T-helper 17 cell (primary cell): ENCODE data around the gene GNPNAT1. TPM values are rescaled to one million over a fixed set of nuclear protein-coding genes. Genes with fewer than 3 reads are reported as not detected.

ENCODE experiments used
- ATAC-seq: fragments of 150-1000 bp; cut with Tn5 transposase; 2 replicates; pipeline ENCODE4 v1.10.0; 2021; ENCODE audit warnings: mild to moderate bottlenecking, moderate library complexity
- DNase-seq, 3 donors: peaks; one replicate each; pipeline versions ENCODE4 v3.0.0 to v3.0.0-alpha.2; 2020 to 2021
- H3K9me3 ChIP-seq: one replicate; pipeline ENCODE4 v1.7.0; 2013; ENCODE audit warnings: low read length, mild to moderate bottlenecking; ENCODE audit not compliant: control insufficient read depth, poor library complexity, severe bottlenecking
- H3K27ac Mint-ChIP-seq: one replicate; pipeline ENCODE4 v1.8.0; 2022; ENCODE audit warnings: mild to moderate bottlenecking, moderate library complexity, mixed read lengths
- H3K27me3 Mint-ChIP-seq: one replicate; pipeline ENCODE4 v1.8.0; 2022; ENCODE audit warnings: mixed read lengths
- H3K36me3 Mint-ChIP-seq: one replicate; pipeline ENCODE4 v1.8.0; 2022; ENCODE audit warnings: low read depth, mixed read lengths
- H3K4me1 Mint-ChIP-seq: one replicate; pipeline ENCODE4 v1.8.0; 2022; ENCODE audit warnings: mild to moderate bottlenecking, mixed read lengths
- H3K4me3 Mint-ChIP-seq: one replicate; pipeline ENCODE4 v1.8.0; 2022; ENCODE audit warnings: mild to moderate bottlenecking, moderate library complexity, mixed read lengths
- total RNA-seq, 4 donors: library from RNA in 2 of 4; stranded (reverse) in 2 of 4; gene quantifications; one replicate each; pipeline ENCODE4 v1.2.3 and lab custom pipeline; 2022 to 2026

Gene GNPNAT1
- total RNA-seq (1 to 10 TPM; 7.0 to 7.8 TPM), total RNA-seq (lab: John Stamatoyannopoulos, UW) (14.1 to 22.3 reads per million in 2 donors)

DNA sequence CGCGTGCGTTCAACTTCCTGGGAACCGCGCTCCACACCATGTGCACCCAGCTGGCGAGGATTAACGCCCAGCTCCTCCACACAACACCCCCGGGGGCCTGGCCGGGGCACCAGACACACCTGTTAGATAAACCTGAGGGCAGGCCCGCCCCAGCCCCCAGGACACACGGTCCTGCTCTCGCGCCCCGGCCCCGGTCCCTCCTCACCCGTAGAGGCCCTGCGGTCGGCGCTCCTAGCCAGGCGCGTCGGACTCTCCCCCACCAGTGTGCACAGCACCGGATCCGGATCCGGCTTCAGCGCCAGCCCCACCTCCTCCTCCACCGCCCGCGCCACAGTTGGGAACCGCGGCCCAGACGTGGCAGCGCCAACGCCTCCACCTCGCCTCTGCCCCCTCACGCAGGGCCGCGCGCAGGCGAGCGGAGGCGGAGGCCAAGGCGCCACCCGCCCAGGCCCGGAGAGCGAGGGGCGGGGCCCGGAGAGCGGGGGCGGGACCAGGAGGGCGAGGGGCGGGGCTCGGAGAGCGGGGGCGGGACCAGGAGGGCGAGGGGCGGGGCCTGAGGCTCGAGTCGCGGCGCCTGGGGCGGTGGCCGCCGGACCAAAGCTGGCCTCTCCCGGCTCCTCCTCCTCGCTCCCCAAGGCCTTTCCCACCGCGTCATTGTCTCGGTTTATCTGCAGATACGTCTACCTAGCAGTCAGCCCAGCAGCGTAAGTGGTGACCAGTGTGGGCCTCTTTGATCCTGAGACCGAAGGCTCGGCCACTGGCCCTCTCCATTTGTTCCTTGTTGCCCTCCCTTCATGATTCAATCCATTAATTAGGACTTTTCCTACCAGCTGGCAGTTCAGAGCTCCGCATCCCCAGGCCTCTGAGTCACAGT is at the start of gene GNPNAT1:
Gene GNPNAT1 (minus strand): TSS at position 385 of the 874 bp plus-strand sequence. CDS start 6,957 bp downstream, outside the sequence.
- ATAC-seq (peak; percentile 99), DNase-seq (peak; percentile 84 to 90 (median 89))
- Mint-ChIP-seq H3K4me1 (peaks cover 24% of the 10 kb centered on the region), H3K36me3 (no peaks in the 10 kb centered on the region), H3K27ac (peak within 1 kb of the TSS; percentile 89), H3K27me3 (no peaks in the 10 kb centered on the region), H3K4me3 (peak within 1 kb of the TSS; percentile 90)
- no peaks in the 10 kb centered on the region for H3K9me3 ChIP-seq

DNA sequence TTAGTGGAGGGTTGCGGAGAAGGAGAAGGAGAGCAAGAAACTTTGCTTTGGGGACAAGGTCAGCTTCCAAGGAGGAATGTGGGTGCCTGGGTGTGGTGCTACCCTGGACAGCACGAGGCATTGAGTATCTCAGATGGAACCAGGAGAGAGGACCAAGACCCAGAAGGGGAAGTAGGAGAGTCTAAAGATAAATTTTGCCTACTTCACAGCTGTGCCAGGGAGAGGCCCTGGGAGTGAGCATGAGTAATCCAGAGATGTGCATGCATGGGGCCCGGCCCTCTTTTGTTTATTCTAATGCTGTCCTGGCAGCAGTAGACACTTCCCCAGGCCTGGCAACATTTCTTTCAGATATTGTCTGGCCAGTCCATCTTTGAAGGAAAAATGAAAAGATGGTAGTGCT is 49.5 kb upstream of the GNPNAT1 start:
- Mint-ChIP-seq H3K36me3 (no peaks in the 10 kb centered on the region), H3K27me3 (no peaks in the 10 kb centered on the region), H3K27ac (no peak overlapping the region), H3K4me1 (peaks cover 7% of the 10 kb centered on the region), H3K4me3 (no peak overlapping the region)
- no peak for ATAC-seq
- H3K9me3 ChIP-seq: no peaks in the 10 kb centered on the region
- no peak for DNase-seq

DNA sequence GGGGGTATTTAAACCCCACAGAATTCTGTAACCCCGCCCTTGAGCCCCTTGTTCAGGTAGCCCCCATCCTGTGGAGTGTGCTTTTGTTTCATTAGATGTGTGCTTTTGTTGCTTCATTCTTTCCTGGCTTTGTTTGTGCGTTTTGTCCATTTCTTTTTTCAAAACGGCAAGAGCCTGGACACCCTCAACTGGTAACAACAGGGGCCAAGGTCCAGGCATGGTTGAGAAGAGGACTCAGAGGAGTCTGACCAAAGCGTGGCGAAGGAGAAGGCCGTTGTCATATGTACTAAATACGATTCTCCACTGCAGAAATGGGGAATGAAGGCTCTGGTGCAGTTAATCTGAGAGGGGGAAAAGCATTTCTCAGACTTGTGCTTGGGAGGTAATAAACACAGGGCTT is 46.0 kb upstream of the GNPNAT1 start:
- ATAC-seq: no peak
- Mint-ChIP-seq H3K27me3 (no peaks in the 10 kb centered on the region), H3K27ac (no peak overlapping the region), H3K4me1 (peaks cover 5% of the 10 kb centered on the region), H3K4me3 (no peak overlapping the region), H3K36me3 (no peaks in the 10 kb centered on the region)
- no peaks in the 10 kb centered on the region for H3K9me3 ChIP-seq
- no peak for DNase-seq

DNA sequence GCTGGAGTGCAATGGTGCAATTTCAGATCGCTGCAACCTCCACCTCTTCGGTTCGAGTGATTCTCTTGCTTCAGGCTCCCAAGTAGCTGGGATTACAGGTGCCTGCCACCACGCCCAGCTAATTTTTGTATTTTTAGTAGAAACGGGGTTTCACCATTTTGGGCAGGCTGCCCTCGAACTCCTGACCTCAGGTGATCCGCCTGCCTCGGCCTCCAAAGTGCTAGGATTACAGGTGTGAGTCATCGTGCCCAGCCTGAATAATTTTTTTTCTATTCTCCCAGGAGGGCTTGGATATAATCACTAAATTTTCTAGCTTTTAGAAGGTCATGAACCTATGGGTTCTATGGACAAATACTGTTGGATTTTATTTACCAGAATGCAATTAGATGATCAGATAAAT is 44.7 kb upstream of the GNPNAT1 start:
- no peaks in the 10 kb centered on the region for H3K9me3 ChIP-seq
- ATAC-seq (no peak), DNase-seq (no peak)
- no peaks in the 10 kb centered on the region for H3K36me3 Mint-ChIP-seq
- H3K4me3 Mint-ChIP-seq: no peak overlapping the region
- peaks cover 5% of the 10 kb centered on the region for H3K27me3 Mint-ChIP-seq
- H3K4me1 Mint-ChIP-seq: peaks cover 5% of the 10 kb centered on the region
- no peak overlapping the region for H3K27ac Mint-ChIP-seq

DNA sequence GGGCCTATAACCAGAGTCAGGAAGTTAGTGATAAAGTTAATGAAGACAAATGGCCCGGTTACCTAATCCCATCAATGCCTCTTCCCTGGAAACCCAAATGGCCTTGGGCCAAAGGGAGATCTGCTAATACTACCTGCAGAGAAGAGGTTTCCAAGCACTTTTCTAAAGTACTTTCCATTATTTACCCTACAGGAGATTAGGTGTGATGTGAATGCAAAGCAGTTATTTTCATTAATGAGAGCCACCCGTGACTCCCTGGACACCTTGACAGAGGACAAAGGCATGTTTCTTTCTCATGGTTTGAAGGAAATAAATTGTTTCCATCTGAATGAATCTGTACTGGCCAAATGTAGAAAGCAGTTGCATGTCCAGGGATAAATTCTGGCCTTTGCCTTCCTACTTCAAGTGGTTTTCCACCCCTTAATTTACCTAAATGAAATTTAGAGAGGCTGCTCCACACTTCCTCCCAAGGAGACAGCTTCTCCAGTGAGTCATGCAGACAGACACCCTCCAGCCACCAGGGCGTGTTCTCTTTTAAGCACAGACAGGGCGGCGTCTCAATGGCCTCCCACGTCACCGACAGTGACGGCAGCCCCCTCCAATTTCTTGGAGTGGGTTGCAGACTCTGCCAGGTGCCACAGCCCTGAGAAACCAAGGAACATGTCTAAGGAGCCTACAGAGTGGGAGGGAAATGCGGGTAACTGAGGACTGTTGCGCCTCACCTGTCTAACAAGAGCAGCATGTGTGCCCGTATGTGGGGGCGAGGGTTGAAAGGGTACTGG is 43.9 kb upstream of the GNPNAT1 start:
- no peak overlapping the region for H3K27ac Mint-ChIP-seq
- no peaks in the 10 kb centered on the region for H3K9me3 ChIP-seq
- ATAC-seq: no peak
- no peak for DNase-seq
- peaks cover 5% of the 10 kb centered on the region for H3K27me3 Mint-ChIP-seq
- H3K4me3 Mint-ChIP-seq: no peak overlapping the region
- no peaks in the 10 kb centered on the region for H3K36me3 Mint-ChIP-seq
- H3K4me1 Mint-ChIP-seq: peaks cover 5% of the 10 kb centered on the region

DNA sequence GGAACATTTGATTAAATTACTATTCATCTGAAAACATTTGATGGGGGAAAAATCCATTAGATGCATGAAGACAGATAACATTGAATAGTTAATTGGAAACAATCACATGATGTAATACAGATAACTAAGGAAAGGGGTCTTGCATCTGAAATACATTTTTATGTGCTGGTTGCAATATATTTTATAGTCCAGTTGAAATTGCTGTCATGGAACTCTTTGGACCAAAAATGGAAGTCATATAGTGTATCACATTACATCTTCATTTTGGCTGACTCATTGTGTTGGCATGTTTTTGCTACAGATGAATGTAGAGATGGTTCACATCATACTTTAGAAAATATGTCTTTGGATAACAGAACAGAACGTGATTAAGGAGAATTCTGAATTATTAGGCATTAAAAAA is 43.0 kb upstream of the GNPNAT1 start:
- no peaks in the 10 kb centered on the region for H3K9me3 ChIP-seq
- H3K4me1 Mint-ChIP-seq: peaks cover 8% of the 10 kb centered on the region
- DNase-seq (no peak), ATAC-seq (no peak)
- no peaks in the 10 kb centered on the region for H3K36me3 Mint-ChIP-seq
- H3K4me3 Mint-ChIP-seq: no peak overlapping the region
- no peak overlapping the region for H3K27ac Mint-ChIP-seq
- H3K27me3 Mint-ChIP-seq: peaks cover 8% of the 10 kb centered on the region

DNA sequence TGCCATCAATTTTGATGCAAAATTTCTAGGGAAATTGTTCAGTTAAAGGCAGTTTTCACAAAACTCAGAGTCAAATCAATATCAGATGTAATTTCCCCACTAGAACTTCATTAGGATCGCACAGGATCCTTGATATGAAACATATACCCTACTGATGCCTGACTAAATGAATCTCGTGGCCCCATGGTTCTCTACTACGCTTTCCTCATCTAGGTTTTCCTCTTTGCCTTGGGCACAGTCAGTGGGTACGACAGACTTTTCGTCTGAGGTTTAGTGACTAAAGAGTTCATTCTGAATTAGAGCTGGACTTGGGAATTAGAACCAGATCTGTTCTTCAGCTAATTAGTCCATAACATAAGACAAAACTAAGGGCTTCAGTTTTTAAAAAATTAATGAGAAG is 42.5 kb upstream of the GNPNAT1 start:
- Mint-ChIP-seq H3K4me1 (peaks cover 9% of the 10 kb centered on the region), H3K4me3 (no peak overlapping the region), H3K27ac (no peak overlapping the region), H3K27me3 (peaks cover 11% of the 10 kb centered on the region), H3K36me3 (no peaks in the 10 kb centered on the region)
- H3K9me3 ChIP-seq: no peaks in the 10 kb centered on the region
- DNase-seq (no peak), ATAC-seq (no peak)

DNA sequence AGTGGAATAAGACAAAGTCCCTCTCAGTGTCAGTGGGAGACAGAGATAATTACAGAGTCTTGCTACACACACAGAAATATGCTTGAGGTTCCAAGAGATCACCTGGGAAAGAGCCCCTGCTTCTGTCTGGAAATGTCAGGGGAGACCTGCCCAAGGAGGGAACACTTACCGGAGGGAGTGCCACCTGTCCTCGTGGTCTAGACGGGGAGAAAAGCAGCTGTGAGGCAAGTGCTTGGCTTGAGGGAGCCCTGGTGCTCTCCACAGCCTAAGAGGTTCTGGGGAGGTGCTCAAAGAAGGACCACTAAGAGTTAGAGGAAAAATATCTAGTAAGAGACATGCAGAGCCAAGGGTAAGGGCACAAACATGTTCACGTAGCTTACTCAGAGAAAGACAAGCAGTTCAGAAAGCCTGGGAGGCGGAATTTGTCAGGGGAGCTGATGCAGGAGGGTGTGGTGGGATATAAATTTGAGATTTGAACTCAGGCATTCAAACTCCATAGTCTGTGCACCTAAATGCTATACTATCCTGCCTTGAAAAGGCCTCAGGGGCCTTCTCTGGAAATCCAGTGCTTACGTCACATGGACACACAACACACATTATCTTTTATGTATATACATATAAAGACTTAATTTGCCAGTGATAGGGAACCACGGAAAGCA is 38.2 kb upstream of the GNPNAT1 start:
- no peak overlapping the region for H3K27ac Mint-ChIP-seq
- ATAC-seq: no peak
- H3K27me3 Mint-ChIP-seq: peaks cover 11% of the 10 kb centered on the region
- no peak overlapping the region for H3K4me3 Mint-ChIP-seq
- no peak for DNase-seq
- H3K9me3 ChIP-seq: no peaks in the 10 kb centered on the region
- no peaks in the 10 kb centered on the region for H3K36me3 Mint-ChIP-seq
- H3K4me1 Mint-ChIP-seq: peaks cover 4% of the 10 kb centered on the region

DNA sequence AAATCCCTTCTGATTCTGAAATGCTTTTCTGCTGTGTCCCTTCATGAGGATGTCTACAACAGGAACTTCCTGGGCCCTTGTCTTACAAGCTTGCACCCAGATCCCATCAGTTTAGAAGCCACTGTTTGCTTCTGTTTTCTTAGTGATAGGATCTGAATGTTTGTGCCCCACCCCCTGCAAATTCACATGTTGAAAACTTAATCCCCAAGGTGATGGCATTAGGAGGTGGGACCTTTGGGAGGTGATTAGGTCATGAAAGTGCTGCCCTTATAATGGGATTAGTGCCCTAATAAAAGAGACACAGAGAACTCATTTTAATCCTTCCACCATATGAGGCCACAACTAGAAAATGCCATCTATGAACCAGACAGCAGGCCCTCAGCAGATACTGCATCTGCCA is 36.0 kb upstream of the GNPNAT1 start:
- ATAC-seq (no peak), DNase-seq (no peak)
- Mint-ChIP-seq H3K4me1 (peaks cover 7% of the 10 kb centered on the region), H3K4me3 (no peak overlapping the region), H3K27ac (no peak overlapping the region), H3K36me3 (no peaks in the 10 kb centered on the region), H3K27me3 (peaks cover 11% of the 10 kb centered on the region)
- H3K9me3 ChIP-seq: no peaks in the 10 kb centered on the region

DNA sequence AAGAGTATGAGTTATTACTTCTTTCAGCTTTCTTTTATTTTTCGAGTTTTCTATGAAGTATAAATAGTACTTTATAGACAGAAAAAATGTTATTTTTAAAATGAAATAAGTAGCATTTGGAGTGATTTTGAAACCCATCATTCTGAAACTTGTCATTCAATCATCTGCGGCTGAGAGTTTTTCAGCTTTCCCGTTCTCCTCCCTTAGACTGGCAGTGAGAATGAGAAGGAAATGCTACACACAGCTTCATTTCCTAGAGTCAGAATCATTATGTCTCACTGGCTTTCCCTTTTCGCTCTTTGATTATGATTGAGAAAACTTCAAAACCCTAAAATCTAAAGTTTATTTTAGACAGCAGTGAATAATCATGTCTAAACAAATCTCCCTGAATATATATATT is 33.7 kb upstream of the GNPNAT1 start:
- no peaks in the 10 kb centered on the region for H3K36me3 Mint-ChIP-seq
- H3K9me3 ChIP-seq: no peaks in the 10 kb centered on the region
- ATAC-seq: no peak
- no peak for DNase-seq
- H3K4me3 Mint-ChIP-seq: no peak overlapping the region
- H3K27me3 Mint-ChIP-seq: peaks cover 6% of the 10 kb centered on the region
- peaks cover 7% of the 10 kb centered on the region for H3K4me1 Mint-ChIP-seq
- peak overlapping the region; percentile 86 for H3K27ac Mint-ChIP-seq

DNA sequence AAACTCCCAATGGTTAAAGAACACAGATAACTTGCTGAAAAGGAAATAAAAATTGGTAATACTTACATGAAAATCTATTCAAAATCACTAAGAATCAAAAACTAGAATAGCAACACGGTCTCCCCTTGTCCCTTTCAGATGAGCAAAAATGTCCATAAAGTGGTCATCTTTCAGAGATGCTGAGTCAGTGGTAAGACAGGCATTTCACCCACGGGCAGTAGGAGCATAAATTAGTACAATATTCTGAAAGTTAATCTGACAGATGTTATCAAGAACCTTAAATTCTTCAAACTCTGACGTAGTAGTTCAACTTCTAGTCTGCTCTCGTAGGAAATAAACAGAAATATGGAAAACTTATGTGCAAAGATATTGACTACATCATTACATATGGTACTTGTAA is 33.1 kb upstream of the GNPNAT1 start:
- no peaks in the 10 kb centered on the region for H3K9me3 ChIP-seq
- DNase-seq: no peak
- Mint-ChIP-seq H3K4me1 (peaks cover 4% of the 10 kb centered on the region), H3K36me3 (no peaks in the 10 kb centered on the region), H3K27ac (no peak overlapping the region), H3K4me3 (no peak overlapping the region), H3K27me3 (peaks cover 4% of the 10 kb centered on the region)
- ATAC-seq: no peak

DNA sequence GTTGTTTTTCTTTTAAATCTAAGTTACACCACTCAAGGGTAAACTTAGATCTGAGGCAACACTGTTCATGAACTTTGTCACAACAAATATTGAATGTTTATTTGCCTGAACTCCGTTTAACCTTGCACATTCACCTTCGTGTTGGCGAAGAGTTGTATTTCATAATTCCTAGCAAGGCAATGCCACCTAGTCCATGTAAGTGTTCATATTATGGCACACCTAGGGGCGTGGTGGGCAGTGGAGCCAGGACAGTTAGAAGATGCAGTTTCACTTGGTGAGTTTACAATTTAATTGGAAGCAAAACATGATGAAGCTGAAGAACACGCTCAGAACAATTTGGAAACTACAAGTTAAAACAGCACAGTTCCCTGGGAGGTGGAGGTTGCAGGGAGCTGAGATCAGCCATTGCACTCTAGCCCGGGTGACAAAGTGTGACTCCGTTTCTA is 30.4 kb upstream of the GNPNAT1 start:
- H3K9me3 ChIP-seq: no peaks in the 10 kb centered on the region
- Mint-ChIP-seq H3K36me3 (peaks cover 3% of the 10 kb centered on the region), H3K4me3 (no peak overlapping the region), H3K4me1 (peaks cover 5% of the 10 kb centered on the region), H3K27ac (no peak overlapping the region), H3K27me3 (peaks cover 4% of the 10 kb centered on the region)
- DNase-seq (no peak), ATAC-seq (no peak)

DNA sequence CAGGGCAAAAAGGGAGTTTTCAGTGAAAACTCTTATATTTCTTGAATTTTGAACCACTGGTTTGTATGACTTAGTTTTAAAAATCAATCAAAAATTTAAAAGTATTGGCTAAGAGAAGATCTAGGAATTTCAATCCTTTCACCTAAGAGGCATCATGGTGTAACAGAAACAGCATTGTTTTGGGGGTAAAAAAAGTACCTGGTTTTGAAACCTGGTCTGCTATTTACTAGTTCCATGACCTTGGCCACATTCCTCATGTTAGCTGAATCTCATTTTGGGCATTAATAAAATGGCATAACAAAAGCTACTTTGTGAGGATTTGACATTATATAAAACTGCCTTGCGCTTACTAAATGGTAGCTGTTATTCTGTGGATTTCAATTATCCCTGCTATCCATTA is 16.7 kb upstream of the GNPNAT1 start:
- no peaks in the 10 kb centered on the region for H3K27me3 Mint-ChIP-seq
- ATAC-seq (no peak), DNase-seq (no peak)
- H3K4me3 Mint-ChIP-seq: no peak overlapping the region
- peaks cover 4% of the 10 kb centered on the region for H3K4me1 Mint-ChIP-seq
- no peaks in the 10 kb centered on the region for H3K9me3 ChIP-seq
- H3K36me3 Mint-ChIP-seq: no peaks in the 10 kb centered on the region
- H3K27ac Mint-ChIP-seq: no peak overlapping the region
